Chondrocyte (in vitro differentiated cells): ENCODE results near the gene ENTREP3. TPM values are rescaled to one million over a fixed set of nuclear protein-coding genes. Genes with fewer than 3 reads are reported as not detected.

Experiments
- DNase-seq: peaks from one replicate; pipeline ENCODE4 v3.0.0; 2021; ENCODE audit warnings: mixed read lengths, low spot score
- H3K27ac Mint-ChIP-seq: one replicate; pipeline ENCODE4 v1.8.0; 2021; ENCODE audit warnings: mild to moderate bottlenecking, moderate library complexity, mixed read lengths; ENCODE audit not compliant: unreplicated experiment
- H3K27me3 Mint-ChIP-seq: 2 replicates; pipeline ENCODE4 v1.8.0; 2021; ENCODE audit warnings: low read depth, mixed read lengths
- H3K36me3 Mint-ChIP-seq: 2 replicates; pipeline ENCODE4 v1.8.0; 2021; ENCODE audit warnings: low read depth, mixed read lengths
- H3K4me1 Mint-ChIP-seq: 2 replicates; pipeline ENCODE4 v1.8.0; 2021; ENCODE audit warnings: low read depth, mild to moderate bottlenecking, mixed read lengths
- H3K4me3 Mint-ChIP-seq: one replicate; pipeline ENCODE4 v1.8.0; 2021; ENCODE audit warnings: mild to moderate bottlenecking, moderate library complexity, mixed read lengths; ENCODE audit not compliant: unreplicated experiment
- H3K9me3 Mint-ChIP-seq: 2 replicates; pipeline ENCODE4 v1.8.0; 2021; ENCODE audit warnings: low read depth, mixed read lengths
- CTCF ChIP-seq: fragments of 200-600 bp; sonication (generic); IDR thresholded peaks from 2 replicates; pipeline ENCODE4 v1.5.0; 2021; ENCODE audit warnings: antibody characterized with exemption, mild to moderate bottlenecking, moderate library complexity
- total RNA-seq: library from RNA; stranded (reverse); gene quantifications from 3 replicates; pipeline ENCODE4 v1.2.1, GENCODE V29; 2021

ENTREP3 gene
- total RNA-seq, 1 donor from 2014 or later = 42.8 TPM

GRCh38 chr1:155200920-155201319 lies 54.4 kb downstream of the ENTREP3 start:
- DNase-seq = peak; percentile 72
- Mint-ChIP-seq H3K9me3 (no peaks in the 10 kb centered on the region), H3K4me3 (no peak overlapping the region), H3K27ac (no peak overlapping the region), H3K27me3 (no peaks in the 10 kb centered on the region), H3K36me3 (peaks cover 21% of the 10 kb centered on the region), H3K4me1 (peaks cover 6% of the 10 kb centered on the region)
- no peak for TF ChIP-seq CTCF

DNA sequence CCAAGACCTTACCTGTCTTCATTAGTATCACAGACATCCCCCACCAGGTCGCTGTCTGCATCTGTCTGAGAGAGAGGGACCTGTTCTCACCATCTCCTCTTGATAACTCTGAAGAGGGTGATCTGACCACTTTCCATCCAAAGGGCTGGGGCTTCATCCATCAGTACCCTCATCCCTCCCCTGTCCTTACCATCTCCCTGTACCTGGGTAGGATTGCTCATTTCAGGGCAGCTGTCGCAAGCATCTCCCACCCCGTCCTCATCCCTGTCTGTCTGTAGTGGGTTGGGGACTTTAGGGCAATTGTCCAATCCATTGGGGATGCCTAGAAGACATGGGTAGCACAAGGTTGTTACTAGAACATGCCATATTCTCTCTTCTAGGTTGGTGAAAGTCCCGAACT lies 55.5 kb downstream of the ENTREP3 start:
- no peak overlapping the region for H3K4me3 Mint-ChIP-seq
- no peak for TF ChIP-seq CTCF
- H3K27ac Mint-ChIP-seq = no peak overlapping the region
- peaks cover 14% of the 10 kb centered on the region for H3K4me1 Mint-ChIP-seq
- no peaks in the 10 kb centered on the region for H3K27me3 Mint-ChIP-seq
- peak; percentile 36 for DNase-seq
- no peaks in the 10 kb centered on the region for H3K9me3 Mint-ChIP-seq
- peaks cover 21% of the 10 kb centered on the region for H3K36me3 Mint-ChIP-seq

GRCh38 chr1:155198547-155198906 lies 56.8 kb downstream of the ENTREP3 start:
- Mint-ChIP-seq H3K4me1 (peaks cover 27% of the 10 kb centered on the region), H3K9me3 (no peaks in the 10 kb centered on the region), H3K27ac (no peak overlapping the region), H3K27me3 (no peaks in the 10 kb centered on the region), H3K4me3 (no peak overlapping the region), H3K36me3 (peaks cover 19% of the 10 kb centered on the region)
- no peak for TF ChIP-seq CTCF
- peak; percentile 47 for DNase-seq

GRCh38 chr1:155197901-155198546 lies 57.3 kb downstream of the ENTREP3 start:
- no peak for TF ChIP-seq CTCF
- Mint-ChIP-seq H3K4me1 (peaks cover 32% of the 10 kb centered on the region), H3K4me3 (no peak overlapping the region)

More at GRCh38 chr1:155197901-155198546, 57.3 kb downstream of the ENTREP3 start:
- Mint-ChIP-seq H3K27me3 (no peaks in the 10 kb centered on the region), H3K36me3 (peaks cover 19% of the 10 kb centered on the region), H3K9me3 (no peaks in the 10 kb centered on the region), H3K27ac (no peak overlapping the region)
- peak; percentile 67 for DNase-seq

Other genes starting within 250 kb of the ENTREP3 start
- 0.30 to 0.36 TPM (median 0.36 TPM) in 3 replicates for gene DCST2, start 221.7 kb downstream of the ENTREP3 start, total RNA-seq
- not detected in 3 replicates for gene DCST1, start 221.7 kb downstream of the ENTREP3 start, total RNA-seq
- gene ADAM15, start 204.2 kb downstream of the ENTREP3 start, total RNA-seq = 73.7 to 91.1 TPM (median 75.2 TPM) in 3 replicates
- gene EFNA4, start 191.7 kb downstream of the ENTREP3 start, total RNA-seq = 8.9 to 10.6 TPM (median 9.7 TPM) in 3 replicates
- gene EFNA3, start 176.6 kb downstream of the ENTREP3 start, total RNA-seq = 4.3 to 5.5 TPM (median 4.5 TPM) in 3 replicates
- 10.9 to 27.6 TPM (median 12.6 TPM) in 3 replicates for gene EFNA1, start 127.6 kb downstream of the ENTREP3 start, total RNA-seq
- 34.0 to 40.3 TPM (median 37.9 TPM) in 3 replicates for gene SLC50A1, start 119.6 kb downstream of the ENTREP3 start, total RNA-seq
- gene DPM3, start 115.0 kb downstream of the ENTREP3 start, total RNA-seq = 41.3 to 73.3 TPM (median 48.9 TPM) in 3 replicates
- 159 to 202 TPM (median 174 TPM) in 3 replicates for gene KRTCAP2, start 82.2 kb downstream of the ENTREP3 start, total RNA-seq
- 9.6 to 10.7 TPM (median 9.7 TPM) in 3 replicates for gene TRIM46, start 81.6 kb downstream of the ENTREP3 start, total RNA-seq
- gene THBS3, start 47.6 kb downstream of the ENTREP3 start, total RNA-seq = 112 to 127 TPM (median 118 TPM) in 3 replicates
- 28.2 to 49.1 TPM (median 29.8 TPM) in 3 replicates for gene MTX1, start 46.8 kb downstream of the ENTREP3 start, total RNA-seq
- 68.3 to 77.1 TPM (median 71.4 TPM) in 3 replicates for gene SCAMP3, start 6.9 kb upstream of the ENTREP3 start, total RNA-seq
- 36.7 to 50.2 TPM (median 37.0 TPM) in 3 replicates for gene CLK2, start 18.0 kb upstream of the ENTREP3 start, total RNA-seq
- gene HCN3, start 22.0 kb upstream of the ENTREP3 start, total RNA-seq = 4.3 to 4.4 TPM (median 4.4 TPM) in 3 replicates
- gene PKLR, start 46.0 kb upstream of the ENTREP3 start, total RNA-seq = not detected in 3 replicates
- 122 to 139 TPM (median 127 TPM) in 3 replicates for gene FDPS, start 53.4 kb upstream of the ENTREP3 start, total RNA-seq
- gene RUSC1, start 65.4 kb upstream of the ENTREP3 start, total RNA-seq = 42.6 to 49.1 TPM (median 43.9 TPM) in 3 replicates